ENCODE results near the gene PTPRE. TPM values are rescaled to one million over a fixed set of nuclear protein-coding genes. Genes with fewer than 3 reads are reported as not detected.

PTPRE gene
- total and polyA plus RNA-seq, 2 of the 4 experiments (the other 2 are of a cell fraction), result 0.34 to 0.54 TPM

- Histone ChIP-seq H3K4me2 (ENCODE audit: low read depth, low read length) (no peak overlapping the region), H4K8ac (ENCODE audit: low read depth in 2 of 2, low read length in 2 of 2) (no peak overlapping the region), H2AK9ac (replicated peaks; ENCODE audit: low read depth, low read length, poor library complexity) (no peak overlapping the region), H3K36me3 (ENCODE audit: control insufficient read depth, insufficient read depth, low read length) (no peaks in the 10 kb centered on the region), H3K4me3 (ENCODE audit: insufficient read depth, low read depth, low read length) (no peak overlapping the region), H4K20me1 (ENCODE audit: insufficient read depth, low read length) (no peaks in the 10 kb centered on the region), H3K4ac (ENCODE audit: low read depth, low read length) (no peak overlapping the region), H3K14ac (replicated peaks; ENCODE audit: low read depth, low read length) (no peak overlapping the region), H2BK120ac (ENCODE audit: low read depth, low read length) (no peak overlapping the region), H2BK15ac (ENCODE audit: low read depth, low read length) (no peak overlapping the region), H3K27me3 (ENCODE audit: control insufficient read depth, insufficient read depth, low read length) (peaks cover 2% of the 10 kb centered on the region; the same call in 1 of the 2 replicates), H3K27ac (ENCODE audit: insufficient read depth, low read length) (no peak overlapping the region), H4K5ac (ENCODE audit: low read depth, low read length) (no peak overlapping the region), H3K9ac (ENCODE audit: low read depth, low read length) (no peak overlapping the region), H2AK5ac (ENCODE audit: low read depth, low read length) (no peak overlapping the region), H4K91ac (ENCODE audit: insufficient read depth, low read depth, low read length) (no peak overlapping the region), H3K79me1 (ENCODE audit: low read depth in 1 of 2, low read length in 2 of 2) (no peaks in the 10 kb centered on the region), H3K23ac (ENCODE audit: low read depth, low read length) (no peak overlapping the region), H2BK5ac (ENCODE audit: low read depth, low read length, poor library complexity, severe bottlenecking) (no peak overlapping the region), H2BK20ac (ENCODE audit: low read depth, low read length) (no peak overlapping the region), H3K9me3 (ENCODE audit: control insufficient read depth, insufficient read depth, low read length) (no peaks in the 10 kb centered on the region), H3K9me1 (ENCODE audit: insufficient read depth, low read length) (no peaks in the 10 kb centered on the region), H2AFZ (replicated peaks; ENCODE audit: low read length, poor library complexity) (no peak overlapping the region), H3K18ac (ENCODE audit: low read depth, low read length) (no peak overlapping the region), H3K4me1 (ENCODE audit: control insufficient read depth, insufficient read depth, low read length) (no peaks in the 10 kb centered on the region), H3K56ac (ENCODE audit: extremely low read depth, insufficient read depth, low read length) (no peak overlapping the region)
- no peak for DNase-seq
- CTCF ChIA-PET, result interaction anchor here (0.7 kb wide), 1 partner anchor 12 kb away, joined by 4 read pairs; no protein-coding TSS in a partner anchor
- 69% methylated on average over 4 of the region's 23 CpGs; no CpG with 5 or more reads in 1 of the 2 experiments for WGBS, 2 experiments (ENCODE audit: extremely low coverage in 2 of 2, insufficient read length in 1 of 2)
- no TSS peak for BruUV-seq (replicated peaks)
- intact Hi-C loops (cut with micrococcal nuclease) (no loop called here), dilution Hi-C loops (cut with HindIII; ENCODE audit: low sequenced_read_pairs, unreplicated experiment) (no loop called here), in situ Hi-C loops (cut with MboI; ENCODE audit: low sequenced_read_pairs) (no loop called here)
- TF ChIP-seq RCOR1 (IDR thresholded peaks at IDR 0.05; ENCODE audit: insufficient replicate concordance, low read length) (no peak), ELK1 (IDR thresholded peaks at IDR 0.05; ENCODE audit: borderline replicate concordance, low read depth, low read length) (no peak), POLR2A (IDR thresholded peaks at IDR 0.05; ENCODE audit: low read depth, low read length) (no peak), MXI1 (IDR thresholded peaks at IDR 0.05; ENCODE audit: borderline replicate concordance, low read depth, low read length) (no peak), NFE2L2 (IDR thresholded peaks at IDR 0.05; ENCODE audit: low read depth, low read length) (no peak), FOS (IDR thresholded peaks at IDR 0.05; ENCODE audit: low read depth, low read length) (no peak), MAZ (IDR thresholded peaks at IDR 0.05; ENCODE audit: borderline replicate concordance, low read depth, low read length) (no peak), MAFK (IDR thresholded peaks at IDR 0.05; ENCODE audit: low read depth, low read length) (no peak), CEBPB (IDR thresholded peaks at IDR 0.05; ENCODE audit: low read depth, low read length) (no peak)
- TF ChIP-seq, protein P1, sequence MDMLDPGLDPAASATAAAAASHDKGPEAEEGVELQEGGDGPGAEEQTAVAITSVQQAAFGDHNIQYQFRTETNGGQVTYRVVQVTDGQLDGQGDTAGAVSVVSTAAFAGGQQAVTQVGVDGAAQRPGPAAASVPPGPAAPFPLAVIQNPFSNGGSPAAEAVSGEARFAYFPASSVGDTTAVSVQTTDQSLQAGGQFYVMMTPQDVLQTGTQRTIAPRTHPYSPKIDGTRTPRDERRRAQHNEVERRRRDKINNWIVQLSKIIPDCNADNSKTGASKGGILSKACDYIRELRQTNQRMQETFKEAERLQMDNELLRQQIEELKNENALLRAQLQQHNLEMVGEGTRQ (IDR thresholded peaks at IDR 0.05; ENCODE audit: low read depth, low read length), result no peak
- TF ChIP-seq, protein P2, sequence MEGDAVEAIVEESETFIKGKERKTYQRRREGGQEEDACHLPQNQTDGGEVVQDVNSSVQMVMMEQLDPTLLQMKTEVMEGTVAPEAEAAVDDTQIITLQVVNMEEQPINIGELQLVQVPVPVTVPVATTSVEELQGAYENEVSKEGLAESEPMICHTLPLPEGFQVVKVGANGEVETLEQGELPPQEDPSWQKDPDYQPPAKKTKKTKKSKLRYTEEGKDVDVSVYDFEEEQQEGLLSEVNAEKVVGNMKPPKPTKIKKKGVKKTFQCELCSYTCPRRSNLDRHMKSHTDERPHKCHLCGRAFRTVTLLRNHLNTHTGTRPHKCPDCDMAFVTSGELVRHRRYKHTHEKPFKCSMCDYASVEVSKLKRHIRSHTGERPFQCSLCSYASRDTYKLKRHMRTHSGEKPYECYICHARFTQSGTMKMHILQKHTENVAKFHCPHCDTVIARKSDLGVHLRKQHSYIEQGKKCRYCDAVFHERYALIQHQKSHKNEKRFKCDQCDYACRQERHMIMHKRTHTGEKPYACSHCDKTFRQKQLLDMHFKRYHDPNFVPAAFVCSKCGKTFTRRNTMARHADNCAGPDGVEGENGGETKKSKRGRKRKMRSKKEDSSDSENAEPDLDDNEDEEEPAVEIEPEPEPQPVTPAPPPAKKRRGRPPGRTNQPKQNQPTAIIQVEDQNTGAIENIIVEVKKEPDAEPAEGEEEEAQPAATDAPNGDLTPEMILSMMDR (conservative IDR thresholded peaks at IDR 0.05; ENCODE audit: low read depth, low read length), result no peak
- ATAC-seq (ENCODE audit: low read depth), result no peak
- POLR2A ChIA-PET (ENCODE audit: unreplicated experiment), result no interaction called here
Measured at GRCh38 chr10:127999297-128000129, 92.6 kb downstream of the PTPRE start.
